AG09319 (cell line): ENCODE data around the gene TMEM30B.

Source experiments
- DNase-seq: peaks from one replicate; pipeline ENCODE4 v3.0.0-alpha.2; 2010; ENCODE audit warnings: low read depth; ENCODE audit errors: extremely low read depth
- TF ChIP-seq, protein P1 (sequence below): IDR thresholded peaks from 2 replicates; pipeline ENCODE4 v1.5.1; 2011; ENCODE audit warnings: low read depth, mild to moderate bottlenecking, inconsistent platforms, low read length, moderate library complexity

Gene TMEM30B

DNA sequence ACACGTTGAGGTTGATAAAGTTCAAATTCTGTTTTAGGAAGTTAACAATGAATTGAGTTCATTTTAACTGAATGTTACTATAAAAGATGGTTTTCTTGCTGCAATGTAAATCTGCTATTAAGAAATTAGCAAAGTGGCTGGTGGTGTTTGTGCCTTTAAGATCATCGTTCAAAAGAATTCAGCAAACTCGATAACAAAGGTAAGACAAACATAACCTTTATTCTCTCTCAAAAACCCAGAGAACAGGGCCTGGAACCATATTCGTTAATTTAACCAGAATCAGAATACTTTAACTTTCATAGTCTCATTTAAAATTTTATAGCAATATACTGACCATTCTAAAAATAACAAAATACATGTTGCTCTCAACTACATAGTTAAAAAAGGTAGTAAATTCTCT, 3.4 kb downstream of the TMEM30B start:
- DNase-seq, result no peak
- TF ChIP-seq, protein P1, sequence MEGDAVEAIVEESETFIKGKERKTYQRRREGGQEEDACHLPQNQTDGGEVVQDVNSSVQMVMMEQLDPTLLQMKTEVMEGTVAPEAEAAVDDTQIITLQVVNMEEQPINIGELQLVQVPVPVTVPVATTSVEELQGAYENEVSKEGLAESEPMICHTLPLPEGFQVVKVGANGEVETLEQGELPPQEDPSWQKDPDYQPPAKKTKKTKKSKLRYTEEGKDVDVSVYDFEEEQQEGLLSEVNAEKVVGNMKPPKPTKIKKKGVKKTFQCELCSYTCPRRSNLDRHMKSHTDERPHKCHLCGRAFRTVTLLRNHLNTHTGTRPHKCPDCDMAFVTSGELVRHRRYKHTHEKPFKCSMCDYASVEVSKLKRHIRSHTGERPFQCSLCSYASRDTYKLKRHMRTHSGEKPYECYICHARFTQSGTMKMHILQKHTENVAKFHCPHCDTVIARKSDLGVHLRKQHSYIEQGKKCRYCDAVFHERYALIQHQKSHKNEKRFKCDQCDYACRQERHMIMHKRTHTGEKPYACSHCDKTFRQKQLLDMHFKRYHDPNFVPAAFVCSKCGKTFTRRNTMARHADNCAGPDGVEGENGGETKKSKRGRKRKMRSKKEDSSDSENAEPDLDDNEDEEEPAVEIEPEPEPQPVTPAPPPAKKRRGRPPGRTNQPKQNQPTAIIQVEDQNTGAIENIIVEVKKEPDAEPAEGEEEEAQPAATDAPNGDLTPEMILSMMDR, result no peak

DNA sequence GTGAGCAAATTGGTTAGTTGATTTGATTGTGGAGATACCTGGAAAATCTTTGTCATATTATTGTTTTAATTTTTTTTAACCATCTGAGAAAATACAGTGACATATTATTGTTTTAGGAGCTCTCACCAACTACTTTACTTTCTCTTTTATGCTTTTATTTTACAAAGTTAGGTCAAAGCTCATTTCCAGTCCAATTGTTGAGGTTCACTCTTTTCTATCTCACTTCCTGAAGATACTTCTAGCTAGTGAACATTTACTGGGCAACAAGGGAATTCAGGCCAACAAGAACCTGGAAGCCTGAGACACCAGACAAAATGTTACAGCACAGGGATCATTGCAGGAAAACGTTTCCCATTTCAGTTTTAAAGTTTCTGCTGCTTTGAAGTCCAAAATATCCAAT, 3.9 kb downstream of the TMEM30B start:
- no peak for DNase-seq
- TF ChIP-seq, protein P1, result no peak

DNA sequence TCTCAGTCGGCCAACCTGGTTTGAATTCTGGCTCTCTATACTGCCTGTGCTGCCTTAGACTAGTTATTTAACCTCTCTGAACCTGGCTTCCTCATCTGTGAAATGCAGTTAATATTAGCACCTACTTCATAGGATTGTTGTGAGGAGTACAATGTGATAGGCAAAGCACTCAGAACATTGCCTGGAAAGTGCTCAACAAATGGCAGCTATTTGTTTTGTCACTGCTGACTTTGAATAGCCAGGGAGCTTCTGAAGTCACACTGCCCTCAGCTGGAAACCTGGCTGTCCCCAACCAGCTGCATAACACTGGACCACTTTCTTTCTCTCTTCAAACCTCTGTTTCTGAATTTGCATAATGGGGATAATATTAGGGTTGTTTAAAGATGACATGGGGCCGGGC, 9.6 kb downstream of the TMEM30B start:
- TF ChIP-seq, protein P1, result no peak
- no peak for DNase-seq

DNA sequence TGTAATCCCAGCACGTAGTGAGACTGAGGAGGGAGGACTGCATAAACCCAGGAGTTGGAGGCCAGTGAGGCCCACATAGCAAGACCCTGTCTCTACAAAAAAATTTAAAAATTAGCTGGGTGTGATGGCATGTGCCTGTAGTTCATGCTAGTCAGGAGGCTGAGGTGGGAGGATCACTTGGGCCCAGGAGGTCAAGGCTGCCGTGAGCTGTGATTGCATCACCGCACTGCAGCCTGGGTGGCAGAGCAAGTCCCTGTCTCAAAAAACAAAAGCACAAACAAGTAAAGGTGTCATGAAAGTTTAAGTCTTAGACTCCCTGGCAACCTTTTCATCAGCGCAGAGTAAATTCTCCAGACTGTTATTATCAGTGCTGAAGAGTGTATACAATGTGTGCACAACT, 10.4 kb downstream of the TMEM30B start:
- TF ChIP-seq, protein P1, result no peak
- DNase-seq, result no peak

DNA sequence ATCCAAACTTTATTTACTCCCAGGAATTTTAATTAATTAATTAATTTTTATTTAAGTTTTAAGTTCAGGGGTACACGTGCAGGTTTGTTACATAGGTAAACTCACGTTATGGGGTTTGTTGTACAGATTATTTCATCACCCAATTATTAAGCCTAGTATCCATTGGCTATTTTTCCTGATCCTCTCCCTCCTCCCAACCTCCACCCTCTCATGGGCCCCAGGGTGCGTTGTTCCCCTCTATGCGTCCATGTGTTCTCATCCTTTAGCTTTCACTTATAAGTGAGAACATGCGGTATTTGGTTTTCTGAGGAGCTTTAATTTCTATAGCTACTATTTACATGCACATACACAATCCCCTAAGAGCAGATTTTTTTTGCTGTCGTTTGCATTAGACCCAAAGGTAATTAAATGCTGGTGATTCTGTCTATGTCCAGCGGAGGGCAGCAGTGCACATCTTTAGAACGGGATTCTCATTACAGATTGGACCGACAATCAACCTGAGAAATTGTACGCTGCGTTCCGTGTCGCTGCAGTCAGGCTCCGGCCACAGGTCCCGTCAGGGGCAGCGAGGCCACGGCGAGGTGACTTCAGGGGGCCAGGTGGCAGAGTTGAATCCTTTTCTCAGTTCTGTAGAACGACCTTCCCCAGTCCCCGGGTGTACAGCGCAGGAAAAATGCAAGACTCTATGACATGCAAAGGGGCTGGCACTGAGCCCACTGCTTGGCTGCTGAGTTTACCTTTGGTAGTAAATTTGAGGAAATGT, 11.6 kb downstream of the TMEM30B start:
- DNase-seq, result no peak
- TF ChIP-seq, protein P1, result peak; percentile 74

DNA sequence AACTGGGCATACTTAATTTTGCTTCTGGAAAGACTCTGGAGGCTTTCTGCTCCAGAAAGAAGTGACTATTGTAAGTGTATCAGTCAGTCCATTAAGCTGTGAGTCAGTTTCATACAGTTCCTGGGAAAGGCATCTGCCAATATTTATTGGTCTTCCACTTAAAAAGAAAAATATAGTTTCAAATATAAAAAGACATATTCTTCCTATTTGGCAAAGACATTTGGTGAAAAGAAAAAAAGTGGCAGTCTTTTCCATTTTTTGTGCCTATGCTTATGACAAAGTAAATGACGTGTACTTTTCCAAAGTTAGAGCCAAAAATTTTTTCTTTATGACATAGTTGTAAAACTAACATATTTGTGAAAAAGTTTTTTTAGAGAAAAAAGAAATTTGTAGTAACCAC, 12.3 kb downstream of the TMEM30B start:
- TF ChIP-seq, protein P1, result no peak
- DNase-seq, result no peak

DNA sequence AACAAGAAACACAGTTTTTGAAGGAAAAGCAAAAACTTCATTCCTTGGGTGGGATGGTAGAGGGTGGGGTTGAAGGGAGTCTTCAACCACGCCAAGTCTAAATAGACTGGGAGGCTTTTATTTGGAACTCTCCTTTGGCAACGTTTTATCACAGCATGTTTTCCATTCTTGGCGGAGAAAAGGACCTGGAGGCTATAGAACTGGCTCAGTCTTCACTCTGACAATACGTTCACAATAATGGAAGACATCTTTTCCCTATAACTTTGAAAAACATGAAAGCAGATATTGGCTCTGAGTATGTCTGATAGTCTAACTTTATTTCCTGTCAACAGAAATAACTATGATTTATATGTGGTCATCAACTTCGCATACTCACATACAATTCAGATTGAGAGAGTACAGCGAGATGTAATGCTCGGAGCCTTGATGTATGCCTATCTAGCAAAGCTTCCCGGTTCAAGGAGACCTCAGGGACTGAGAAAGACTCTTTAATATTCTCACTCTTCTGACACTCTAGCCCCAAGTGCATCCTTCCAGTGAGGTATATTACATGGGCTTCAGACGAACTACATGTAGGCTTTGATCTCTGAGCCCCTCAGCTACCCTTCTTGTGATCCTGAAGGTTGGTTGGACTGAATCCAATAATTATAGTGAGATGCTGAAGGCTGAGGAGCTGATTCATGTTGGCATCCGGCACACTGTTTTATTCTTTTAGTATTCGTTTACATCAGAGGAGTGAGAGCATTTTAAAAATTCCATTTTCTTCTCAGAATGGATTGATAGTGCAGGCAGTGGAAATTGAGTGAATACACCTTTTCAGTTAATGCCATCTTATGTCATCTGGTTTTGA, 14.0 kb downstream of the TMEM30B start:
- no peak for DNase-seq
- TF ChIP-seq, protein P1, result no peak
